GM19372 (cell line): ENCODE data around the gene INPP5A.
"Not testable (repeated sequence)": the region's sequence is repeated elsewhere in the genome, so short reads cannot be mapped to it uniquely, and the experiment has no call there.

Experiments
- ATAC-seq: cut with Tn5 transposase; IDR thresholded peaks from one replicate; pipeline ENCODE4 v1.9.1; 2021; ENCODE audit warnings: mild to moderate bottlenecking, low read depth, moderate library complexity; ENCODE audit not compliant: unreplicated experiment

The INPP5A gene, protein sequence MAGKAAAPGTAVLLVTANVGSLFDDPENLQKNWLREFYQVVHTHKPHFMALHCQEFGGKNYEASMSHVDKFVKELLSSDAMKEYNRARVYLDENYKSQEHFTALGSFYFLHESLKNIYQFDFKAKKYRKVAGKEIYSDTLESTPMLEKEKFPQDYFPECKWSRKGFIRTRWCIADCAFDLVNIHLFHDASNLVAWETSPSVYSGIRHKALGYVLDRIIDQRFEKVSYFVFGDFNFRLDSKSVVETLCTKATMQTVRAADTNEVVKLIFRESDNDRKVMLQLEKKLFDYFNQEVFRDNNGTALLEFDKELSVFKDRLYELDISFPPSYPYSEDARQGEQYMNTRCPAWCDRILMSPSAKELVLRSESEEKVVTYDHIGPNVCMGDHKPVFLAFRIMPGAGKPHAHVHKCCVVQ

DNA sequence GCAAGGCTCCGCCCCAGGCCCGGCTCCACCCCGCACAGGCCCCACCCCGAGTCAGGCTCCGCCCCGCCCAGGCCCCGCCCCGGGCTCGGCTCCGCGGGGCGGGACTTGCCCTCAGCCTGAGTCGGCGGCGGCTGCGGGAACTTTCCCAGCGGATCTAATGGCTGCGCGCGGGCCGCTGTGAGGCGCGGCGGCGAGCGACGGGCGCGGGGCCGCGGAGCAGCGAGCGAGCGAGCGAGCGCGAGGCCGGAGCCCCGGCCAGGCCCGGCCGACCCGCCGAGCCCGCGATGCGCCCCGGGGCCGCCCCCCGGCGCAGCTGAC lies at the start of gene INPP5A:
INPP5A (plus strand) TSS at position 104 of the 318 bp plus-strand sequence. CDS start 310 bp downstream, outside the sequence.
- ATAC-seq = no peak

DNA sequence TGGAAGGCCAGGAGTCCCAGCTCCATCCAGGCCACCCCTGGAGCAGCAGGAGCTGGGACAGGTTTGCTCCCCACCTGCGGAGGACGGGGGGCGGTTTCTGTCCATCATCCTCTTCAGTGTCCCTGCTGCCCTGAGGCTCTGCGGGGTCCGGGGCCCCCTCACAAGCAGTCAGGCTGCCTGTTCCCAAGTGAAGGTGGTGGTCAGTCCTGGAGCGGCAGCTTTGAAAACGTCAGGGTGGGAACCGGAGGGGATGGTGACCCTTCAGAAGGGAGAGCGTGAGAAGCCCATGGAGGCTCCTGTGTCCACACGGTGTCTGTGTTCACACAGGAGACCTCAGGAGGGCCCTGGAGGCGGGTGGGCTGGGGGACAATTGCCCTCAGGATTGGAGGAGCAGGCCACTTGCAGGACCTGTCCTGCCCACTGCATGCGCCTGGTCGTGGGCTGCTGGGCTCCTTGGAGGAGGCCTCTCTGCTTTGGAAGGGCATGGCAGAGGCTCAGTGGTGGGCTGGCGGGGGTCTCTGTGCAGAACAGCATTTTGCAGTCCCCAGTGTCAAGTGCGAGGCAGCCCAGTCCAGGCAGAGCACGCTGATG lies 49.3 kb upstream of the INPP5A start:
- ATAC-seq = no peak

DNA sequence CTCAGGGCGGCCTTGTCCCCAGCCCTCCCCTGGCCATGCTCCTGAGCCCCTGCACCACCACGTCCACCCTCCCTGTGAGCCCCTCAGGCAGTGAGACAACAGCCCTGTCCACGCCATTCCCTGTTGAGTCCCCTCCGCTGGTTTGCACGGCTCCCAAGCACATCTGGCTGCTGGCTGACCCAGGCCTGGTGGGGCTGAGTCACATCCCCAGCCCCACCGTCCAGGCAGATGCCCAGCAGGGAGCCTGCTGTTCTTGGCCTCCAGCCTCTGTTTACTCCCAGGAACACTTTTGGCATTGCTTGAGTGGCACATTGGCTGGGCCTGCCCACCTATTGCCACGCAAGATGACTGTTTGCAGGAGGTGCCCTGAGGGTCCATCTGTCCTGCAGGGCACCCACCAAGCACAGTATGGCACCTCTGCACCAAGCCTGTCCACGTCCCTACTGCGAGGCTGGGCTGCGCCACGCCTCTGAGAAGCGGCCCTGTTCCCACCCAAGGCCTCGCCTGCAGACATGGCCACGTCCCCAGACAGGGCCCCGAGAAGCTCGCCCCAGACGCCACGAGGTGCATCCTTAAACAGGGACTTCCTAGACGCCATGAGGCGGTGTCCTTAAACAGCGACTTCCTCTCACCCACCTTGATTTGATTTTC lies 48.4 kb upstream of the INPP5A start:
- ATAC-seq = no peak

DNA sequence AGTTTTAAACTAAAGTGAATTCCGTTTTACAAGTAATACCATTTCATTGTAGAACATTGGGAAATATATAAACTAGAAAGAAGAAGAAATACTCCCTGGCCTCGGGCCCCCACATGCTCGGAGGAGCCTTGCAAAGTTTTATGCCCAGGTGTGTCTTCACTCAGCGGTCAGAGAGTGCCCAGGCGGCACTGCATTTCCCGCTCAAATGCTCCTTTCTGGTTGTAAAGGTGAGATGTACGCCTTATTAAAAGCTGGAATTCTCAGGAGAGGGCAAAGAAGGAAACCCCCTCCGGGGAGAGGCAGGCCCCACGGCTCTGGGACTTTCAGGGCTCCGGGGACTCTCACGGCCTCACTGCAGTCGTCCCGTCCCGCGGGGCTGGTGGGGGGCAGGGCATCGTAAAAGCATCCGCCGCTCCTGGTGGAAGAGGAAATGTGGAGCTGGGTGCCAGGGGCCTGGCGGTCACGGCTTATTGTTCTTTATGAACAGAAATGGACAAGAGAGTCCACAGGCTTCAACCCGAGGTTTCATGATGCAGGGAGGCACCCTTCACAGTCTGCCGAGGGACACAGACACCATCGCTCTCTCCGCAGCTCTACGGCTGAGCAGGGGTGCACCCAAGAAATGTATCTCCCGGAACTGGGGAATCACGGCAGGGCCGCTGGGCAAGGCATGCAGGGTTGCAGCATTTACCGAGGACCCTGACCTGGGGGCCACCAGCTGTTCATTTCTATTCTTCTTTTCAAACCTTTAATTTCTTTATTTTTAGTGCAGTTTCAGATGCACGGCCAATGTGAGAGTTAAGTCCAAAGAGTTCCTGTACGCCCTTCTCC lies 47.7 kb upstream of the INPP5A start:
- ATAC-seq = no peak

DNA sequence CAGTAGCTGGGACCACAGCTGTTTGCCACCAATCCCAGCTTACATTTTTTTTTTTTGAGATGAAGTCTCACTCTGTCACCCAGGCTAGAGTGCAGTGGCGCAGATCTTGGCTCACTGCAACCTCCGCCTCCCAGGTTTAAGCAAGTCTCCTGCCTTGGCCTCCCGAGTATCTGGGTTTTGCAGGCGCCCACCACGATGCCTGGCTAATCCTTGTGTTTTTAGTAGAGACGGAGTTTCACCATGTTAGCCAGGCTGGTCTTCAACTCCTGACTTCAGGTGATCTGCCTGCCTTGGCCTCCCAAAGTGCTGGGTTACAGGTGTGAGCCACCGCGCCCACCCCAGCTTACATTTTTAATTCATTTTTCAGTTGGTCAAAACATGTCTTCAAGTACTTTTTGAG lies 46.1 kb upstream of the INPP5A start:
- ATAC-seq = not testable (repeated sequence)

DNA sequence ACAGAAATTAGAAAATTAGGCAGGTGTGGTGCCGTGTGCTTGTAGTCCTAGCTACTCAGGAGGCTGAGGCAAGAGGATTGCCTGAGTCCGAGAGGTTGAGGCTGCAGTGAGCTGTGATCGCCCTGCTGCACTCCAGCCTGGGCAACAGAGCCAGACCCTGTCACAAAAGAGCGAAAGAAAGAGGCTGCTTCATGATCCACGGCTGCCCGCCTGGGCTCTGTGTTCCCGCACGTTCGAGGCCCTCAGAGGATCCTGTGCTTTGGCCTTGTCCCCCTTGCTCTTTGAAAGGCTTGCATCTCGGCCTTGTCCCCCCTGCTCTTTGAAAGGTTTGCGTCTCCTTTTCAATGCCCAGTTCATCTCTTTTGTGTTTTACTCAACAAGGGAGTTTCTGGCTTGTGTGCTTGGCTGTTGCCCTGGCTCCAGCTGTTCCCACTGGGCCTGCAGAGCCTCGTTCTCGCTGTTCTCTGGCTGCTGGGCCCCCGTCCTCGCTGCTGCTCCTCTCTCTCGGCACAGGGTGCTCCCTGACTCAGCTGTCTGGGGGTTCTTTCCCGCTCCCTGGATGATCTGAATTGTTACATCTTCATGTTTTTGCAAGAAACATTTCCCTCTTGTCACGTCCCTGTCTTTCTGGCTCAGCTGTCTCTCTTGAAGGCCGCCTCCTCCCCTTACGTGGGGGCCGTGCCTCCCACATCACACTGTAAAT lies 45.1 kb upstream of the INPP5A start:
- no peak for ATAC-seq

DNA sequence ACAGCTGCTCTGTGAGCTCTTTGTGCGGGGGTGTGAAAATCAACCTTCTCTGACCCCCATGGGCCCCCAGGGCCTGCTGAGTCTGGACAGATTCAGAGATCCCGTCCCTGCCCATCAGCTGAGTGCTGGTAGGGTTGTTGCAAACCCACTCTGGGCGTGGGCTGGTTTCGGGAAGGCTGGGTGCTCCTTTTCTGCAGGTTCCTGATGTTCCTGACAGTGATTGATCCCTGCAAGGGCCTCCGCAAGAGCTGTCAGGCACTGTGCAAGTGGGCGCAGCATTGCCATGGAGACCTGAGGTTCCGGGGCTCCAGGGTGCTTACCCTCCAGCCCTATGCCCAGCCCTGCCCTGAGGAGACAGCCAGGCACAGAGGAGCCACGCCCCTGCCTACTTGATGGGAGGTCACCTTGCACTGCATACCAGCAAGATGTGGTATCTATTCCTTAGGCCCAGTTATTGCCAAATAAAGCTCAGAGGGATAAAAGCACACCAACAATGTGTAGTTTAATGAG lies 44.3 kb upstream of the INPP5A start:
- ATAC-seq = no peak

DNA sequence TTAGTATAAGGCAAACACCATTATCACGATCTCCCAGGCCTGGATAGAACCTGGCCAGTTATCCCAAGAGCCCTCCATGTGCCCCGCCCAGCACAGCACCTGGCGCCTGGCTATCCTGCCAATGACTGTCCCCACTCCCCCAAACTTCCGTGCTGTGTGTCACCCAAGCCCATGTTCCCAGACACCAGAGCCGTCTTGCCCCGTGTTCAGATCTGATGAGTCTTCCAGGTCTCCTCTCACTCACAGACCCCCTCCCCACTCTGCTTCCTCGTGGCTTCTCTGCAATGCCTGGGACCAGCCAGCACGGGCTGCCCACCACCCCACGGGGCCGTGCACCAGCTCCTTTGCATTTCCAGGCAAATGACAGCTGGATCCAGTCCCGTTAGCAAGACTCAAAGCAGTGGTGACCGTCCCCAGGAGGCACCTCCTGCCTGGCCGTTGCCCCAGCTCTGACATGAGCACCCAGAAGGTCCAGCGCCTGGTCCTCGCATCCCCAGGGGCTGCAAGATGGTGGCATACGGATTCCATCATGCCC lies 43.8 kb upstream of the INPP5A start:
- ATAC-seq = no peak

DNA sequence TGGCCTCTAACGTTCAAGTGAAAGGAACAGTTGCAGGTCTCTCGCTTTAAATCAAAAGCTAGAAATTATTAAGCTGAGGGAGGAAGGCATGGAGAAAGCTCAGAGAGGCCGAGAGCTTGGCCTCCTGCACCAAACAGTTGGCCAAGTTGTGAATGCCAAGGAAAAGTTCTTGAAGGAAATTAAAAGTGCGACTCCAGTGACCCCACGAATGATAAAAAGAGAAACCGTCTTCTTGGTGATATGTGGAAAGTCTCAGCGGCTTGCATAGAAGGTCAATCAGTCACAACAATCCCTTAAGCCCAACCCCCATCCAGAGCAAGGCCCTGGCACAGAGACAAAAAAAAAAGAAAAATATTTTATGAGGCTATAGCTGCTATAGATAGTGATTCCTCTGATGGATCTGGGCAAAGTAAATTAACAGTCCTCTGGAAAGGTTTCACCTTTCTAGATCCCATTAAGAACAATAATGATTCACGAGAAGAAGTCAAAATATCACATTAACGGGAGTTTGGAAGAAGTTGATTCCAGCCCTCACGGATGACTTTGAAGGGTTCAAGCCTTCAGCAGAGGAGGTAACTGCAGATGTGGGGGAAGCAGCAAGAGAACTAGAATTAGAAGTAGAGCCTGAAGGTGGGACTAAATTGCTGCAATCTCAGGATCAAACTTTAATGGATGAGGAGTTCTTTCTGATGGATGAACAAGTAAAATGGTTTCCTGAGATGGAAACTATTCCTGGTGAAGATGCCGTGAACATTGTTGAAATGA lies 42.5 kb upstream of the INPP5A start:
- ATAC-seq = no peak

DNA sequence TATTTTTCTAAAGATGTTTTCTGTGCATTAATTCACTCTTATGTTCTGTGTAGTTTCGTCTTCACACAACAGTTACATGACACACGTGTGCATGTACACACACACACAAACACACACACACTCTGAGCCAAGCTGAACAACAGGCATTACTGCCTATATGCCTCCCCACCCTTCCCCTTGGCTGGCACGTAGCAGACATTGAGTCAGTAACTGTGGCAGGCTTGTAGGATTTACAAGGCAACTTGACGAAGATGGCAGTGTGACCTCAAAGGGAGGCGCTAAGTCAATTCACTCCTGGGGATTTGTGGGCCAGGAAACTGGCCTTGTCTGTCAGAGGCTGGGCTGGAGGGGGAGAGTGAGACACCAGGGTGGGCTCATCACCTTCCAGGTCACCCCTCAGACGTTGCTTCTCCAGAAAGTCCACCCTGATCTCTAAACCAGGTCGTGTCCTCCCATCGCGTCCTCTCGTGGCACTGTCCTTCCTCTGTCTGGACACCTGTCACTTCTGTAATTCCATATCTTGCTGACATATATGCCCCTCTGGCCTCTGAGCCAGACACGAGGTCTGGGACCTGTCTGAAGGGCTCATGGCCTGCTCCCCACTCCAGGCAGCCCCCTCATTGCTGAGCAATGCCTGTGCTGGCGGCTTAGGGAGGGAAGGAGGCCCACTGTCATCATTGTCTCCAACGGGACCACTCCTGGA lies 41.1 kb upstream of the INPP5A start:
- no peak for ATAC-seq

DNA sequence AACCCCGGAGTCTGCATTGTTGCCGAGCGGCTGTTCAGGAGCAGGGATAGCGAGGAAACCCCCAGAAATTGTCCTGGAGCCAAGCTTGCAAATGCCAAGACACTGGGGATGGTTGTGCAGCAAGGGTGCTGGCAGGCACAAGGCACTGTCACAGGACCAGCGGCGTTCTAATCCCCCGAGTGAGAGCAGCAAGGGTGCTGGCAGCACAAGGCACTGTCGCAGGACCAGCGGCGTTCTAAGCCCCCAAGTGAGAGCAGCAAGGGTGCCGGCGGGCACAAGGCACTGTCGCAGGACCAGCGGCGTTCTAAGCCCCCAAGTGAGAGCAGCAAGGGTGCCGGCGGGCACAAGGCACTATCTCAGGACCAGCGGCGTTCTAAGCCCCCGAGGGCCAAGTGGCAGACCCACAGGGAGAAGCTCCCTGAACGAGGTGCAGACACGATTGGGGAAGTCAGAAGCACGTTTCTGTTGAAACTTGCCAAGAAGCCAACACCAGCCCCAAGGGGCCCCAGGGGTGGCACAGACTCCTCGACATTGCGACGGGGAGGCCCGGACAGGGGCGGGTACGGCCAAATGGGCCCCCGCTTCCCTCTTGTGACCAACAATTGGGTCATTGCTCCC lies 40.4 kb upstream of the INPP5A start:
- ATAC-seq = no peak

DNA sequence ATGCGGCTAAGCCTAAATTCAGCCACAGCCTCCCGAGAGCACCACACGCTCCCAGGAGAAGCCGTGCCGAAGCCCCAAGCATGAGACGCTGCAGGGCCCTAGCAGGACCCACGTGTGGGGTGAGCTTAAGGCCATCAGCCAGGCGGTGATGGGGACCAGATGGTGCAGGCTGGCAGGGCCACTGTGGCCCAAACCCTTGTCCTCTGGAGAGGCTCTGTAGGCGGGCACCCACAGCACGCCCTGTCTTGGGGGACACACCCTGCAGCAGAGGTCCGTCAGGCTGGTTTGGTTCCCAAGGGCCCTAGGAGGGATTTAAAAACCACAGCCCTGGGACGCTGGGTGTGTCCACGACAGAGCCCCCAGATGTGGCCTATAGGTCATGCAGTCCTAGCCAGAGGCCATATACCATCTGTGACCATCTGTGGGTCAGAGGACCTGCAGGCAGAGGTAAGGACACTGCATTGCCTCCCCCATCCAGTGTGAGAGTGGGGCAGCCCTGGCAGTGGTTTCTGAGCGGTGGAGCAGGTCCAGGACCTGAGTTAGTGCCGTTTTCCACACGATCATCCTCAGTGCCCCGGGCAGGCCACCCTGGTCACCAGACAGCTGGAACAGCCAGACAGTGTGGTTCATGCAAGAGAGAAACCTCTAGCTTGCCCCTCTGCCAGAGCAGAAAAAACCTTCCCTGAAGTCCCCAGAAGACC lies 39.6 kb upstream of the INPP5A start:
- no peak for ATAC-seq

DNA sequence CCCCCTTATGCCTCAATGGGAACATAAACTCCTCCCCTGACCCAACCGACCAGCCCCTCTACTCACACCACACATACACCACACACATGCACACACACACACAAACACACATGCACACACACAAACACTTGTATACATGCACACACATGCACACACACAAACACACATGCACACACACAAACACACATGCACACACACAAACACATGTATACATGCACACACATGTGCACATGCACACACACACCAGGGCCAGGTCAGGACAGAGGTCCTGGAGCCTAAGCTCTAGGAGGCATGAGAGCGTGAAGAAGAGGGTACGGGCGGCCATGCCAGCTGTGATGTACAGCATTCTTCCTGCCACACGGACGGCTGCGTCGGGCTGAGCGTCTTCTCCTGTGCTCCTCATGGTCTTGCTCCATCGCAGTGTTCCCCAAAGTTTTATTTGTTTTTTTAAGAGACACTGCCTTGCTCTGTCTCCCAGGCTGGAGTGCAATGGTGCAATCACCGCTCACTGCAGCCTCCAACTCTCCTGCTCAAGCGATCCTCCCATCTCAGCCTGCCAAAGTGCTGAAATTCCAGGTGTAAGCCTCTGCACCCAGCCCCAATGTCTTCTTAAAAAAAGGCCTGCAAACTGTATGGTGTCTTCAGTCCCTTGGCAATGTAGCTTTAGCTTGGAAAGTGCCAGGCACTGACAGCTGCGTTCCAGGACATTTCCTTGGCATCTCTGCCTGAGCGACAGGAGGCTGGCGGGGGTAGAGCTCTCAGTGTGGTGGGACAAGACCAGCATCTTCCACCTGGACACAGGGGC lies 38.8 kb upstream of the INPP5A start:
- no peak for ATAC-seq

DNA sequence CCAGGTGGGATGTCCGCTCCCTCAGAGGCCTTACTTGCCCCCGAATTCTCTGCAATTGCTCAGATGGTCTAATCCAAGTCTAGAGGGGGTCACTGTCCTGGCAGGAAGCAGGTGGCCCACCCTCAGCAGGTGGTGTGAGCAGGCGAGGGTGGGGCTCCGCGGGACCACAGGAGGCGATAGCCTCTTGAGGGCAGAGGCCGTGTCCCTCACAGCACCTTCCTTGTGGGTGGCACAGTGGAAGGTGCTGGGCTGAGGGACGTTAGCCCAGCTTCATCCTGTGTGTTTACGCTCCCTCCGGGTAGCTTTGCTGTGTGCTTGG lies 38.3 kb upstream of the INPP5A start:
- no peak for ATAC-seq

DNA sequence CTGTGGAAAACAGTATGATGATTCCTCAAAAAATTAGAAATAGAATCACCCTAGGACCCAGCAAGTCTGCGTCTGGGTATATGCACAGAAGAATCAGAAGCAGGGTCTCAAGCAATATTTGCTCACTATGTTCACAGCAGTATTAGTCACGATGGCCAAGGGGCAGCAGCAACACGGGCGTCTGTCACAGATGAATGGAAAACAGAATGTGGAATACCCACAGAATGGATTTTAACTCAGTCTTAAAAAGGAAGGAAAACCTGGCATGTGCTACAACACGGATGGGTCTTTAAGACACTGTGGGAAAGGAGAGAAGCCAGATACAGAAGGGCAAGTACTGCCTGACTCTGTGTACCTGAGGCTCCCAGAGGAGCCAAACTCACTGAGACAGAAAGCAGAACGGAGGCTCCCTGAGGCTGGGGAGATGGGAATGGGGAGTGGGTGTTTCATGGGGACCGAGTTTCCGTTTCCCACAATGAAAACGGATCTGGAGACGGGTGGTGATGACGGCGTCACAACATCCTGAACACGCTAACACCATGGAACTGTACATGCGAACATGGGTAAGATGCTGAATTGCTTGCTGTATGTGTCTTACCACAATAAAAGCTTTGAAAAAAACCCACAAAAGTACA lies 36.7 kb upstream of the INPP5A start:
- no peak for ATAC-seq

DNA sequence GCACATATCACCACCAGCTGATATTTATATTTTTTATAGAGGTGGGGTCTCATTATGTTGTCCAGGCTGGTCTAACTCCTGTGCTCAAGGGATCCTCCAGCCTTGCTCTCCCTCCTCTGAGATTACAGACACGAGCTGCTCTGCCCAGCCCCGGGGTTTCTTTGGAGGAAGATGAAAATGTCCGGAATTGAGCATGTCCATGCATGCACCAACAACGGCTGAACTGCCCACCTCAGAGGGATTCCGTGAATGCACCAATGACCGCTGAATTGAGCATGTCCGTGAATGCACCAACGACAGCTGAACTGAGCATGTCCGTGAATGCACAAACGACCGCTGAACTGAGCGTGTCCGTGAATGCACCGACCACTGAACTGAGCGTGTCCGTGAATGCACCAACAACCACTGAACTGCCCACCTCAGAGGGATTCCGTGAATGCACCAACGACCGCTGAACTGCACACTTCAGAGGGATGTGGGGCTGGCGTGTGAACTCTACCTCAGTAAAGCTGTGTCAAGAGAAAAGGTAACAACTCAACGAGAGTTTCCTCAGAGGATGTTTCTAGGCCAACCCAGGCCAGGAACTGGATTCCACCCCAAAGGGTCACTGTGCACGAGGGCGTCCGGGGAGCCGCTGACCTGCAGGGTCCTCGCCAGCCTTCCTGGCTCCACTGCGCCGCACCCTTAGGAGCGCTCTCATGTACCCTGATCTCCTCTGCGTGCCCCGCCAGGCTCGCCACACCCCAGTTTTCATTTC lies 34.9 kb upstream of the INPP5A start:
- ATAC-seq = no peak
